ENCODE measurements around the gene TTC4.

GRCh38 chr1:54774820-54775498 lies 59.3 kb downstream of the TTC4 start:
- TF ChIP-seq POLR2A (IDR thresholded peaks at IDR 0.05) (no peak), CTCF (IDR thresholded peaks at IDR 0.05 in 8 of 11, conservative IDR thresholded peaks at IDR 0.05 in 3 of 11) (no peak), POLR2AphosphoS5 (IDR thresholded peaks at IDR 0.05) (no peak)

Measured in spleen (tissue), 7 donors.